ENCODE measurements around the gene CSHL1. TPM values are rescaled to one million over a fixed set of nuclear protein-coding genes. Genes with fewer than 3 reads are reported as not detected.

CSHL1 gene
- total and polyA plus RNA-seq, 2 donors from 2014 or later = not detected

DNA sequence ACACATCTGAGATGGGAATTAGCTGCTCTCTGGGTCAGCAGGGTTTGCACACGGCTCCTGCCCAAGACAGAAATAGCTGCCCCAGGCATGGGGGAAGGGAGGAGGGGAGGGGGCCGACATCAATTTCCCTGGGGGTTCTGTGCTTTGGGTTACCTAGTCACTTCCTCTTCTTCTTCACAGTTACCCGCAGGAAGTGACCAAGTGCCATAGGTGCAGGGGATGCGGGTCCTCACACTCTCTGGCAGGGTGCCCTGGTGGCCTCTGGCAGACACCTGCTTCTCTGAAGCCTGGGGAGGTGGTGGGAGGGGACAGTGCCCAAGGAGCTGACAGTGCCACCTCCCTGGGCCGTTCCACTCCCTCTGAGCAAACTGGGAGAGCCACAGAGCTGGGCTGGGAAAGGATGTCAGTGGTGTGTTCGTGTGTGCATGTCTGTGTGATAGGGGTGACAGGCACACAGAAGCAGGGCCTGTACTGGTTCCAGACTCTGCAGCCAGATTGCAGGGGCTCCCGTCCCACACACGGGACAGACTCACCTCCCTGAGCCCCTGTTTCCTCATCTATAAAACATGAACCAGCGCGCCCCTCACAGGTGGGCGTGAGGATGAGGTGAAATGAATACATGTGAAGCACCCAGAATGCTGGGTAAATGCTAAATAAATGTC lies 43.5 kb upstream of the CSHL1 start:
- Histone ChIP-seq H3K4me3 (ENCODE audit: low read length in 3 of 3) (no peak overlapping the region), H3K9me3 (ENCODE audit: control insufficient read depth in 2 of 3, insufficient read depth in 1 of 3, low read length in 3 of 3) (no peaks in the 10 kb centered on the region), H3K4me1 (ENCODE audit: control insufficient read depth in 2 of 3, insufficient read depth in 2 of 3, low read depth in 1 of 3, low read length in 3 of 3) (no peaks in the 10 kb centered on the region), H3K9ac (ENCODE audit: low read length in 3 of 3) (no peak overlapping the region), H3K36me3 (ENCODE audit: control insufficient read depth in 2 of 3, insufficient read depth in 3 of 3, low read length in 3 of 3) (no peaks in the 10 kb centered on the region), H3K27me3 (ENCODE audit: control insufficient read depth, insufficient read depth, low read length) (no peaks in the 10 kb centered on the region), H3K27ac (ENCODE audit: low read depth in 2 of 2, low read length in 2 of 2) (no peak overlapping the region)
- TF ChIP-seq CTCF (IDR thresholded peaks at IDR 0.05; ENCODE audit: borderline replicate concordance, extremely low read depth, insufficient read depth) = no peak
- DNase-seq = no peak
- no peak for FAIRE-seq
- intact Hi-C loops (cut with DNase I) = no loop called here

DNA sequence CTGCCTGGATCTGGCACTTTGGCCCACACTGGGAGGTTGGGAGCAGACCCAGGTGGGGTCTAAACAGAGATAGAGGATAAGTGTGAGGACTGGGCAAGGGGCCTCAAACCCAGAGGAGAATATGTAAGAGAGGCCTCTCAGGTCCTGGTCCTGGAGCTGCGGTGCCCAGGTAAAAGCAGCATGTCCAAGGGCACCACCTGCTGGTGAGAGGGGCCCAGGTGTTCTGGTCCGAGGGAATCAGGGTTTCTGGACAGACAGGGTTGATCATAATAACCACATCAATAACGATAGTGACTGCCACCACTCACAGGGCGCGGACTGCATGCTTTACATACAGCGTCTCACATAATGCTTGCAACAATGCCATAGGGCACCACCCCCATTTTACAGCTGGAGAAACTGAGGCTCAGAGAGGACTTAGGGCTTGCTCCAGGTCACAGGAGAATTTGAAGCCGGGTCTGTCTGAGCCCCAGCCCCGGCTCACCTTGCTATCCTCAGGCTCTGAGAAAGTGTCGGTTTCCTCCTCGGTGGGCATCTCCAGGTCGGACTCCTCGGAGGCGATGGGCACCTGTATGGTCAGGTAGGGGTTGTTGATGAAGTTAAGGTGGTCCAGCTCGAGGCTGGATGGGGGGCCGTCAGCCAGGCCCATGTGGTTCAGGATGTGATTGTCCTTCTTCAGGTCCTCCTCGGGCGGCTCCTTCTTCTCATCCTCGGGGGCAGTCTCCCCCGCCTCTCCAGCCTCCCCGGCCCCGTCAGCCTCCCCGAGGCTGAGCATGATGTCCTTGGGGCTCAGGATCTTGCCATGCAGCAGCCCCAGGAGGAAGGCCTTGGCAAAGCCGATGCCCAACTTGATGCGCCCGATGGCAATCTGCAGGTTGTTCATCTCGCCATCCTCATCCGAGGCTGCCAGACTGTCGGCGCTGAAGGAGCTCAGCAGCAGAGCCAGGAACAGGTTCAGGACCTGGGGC lies 40.2 kb upstream of the CSHL1 start:
- Histone ChIP-seq H3K27ac (ENCODE audit: low read depth in 2 of 2, low read length in 2 of 2) (no peak overlapping the region), H3K9me3 (ENCODE audit: control insufficient read depth in 2 of 3, insufficient read depth in 1 of 3, low read length in 3 of 3) (no peaks in the 10 kb centered on the region), H3K36me3 (ENCODE audit: control insufficient read depth in 2 of 3, insufficient read depth in 3 of 3, low read length in 3 of 3) (no peaks in the 10 kb centered on the region), H3K9ac (ENCODE audit: low read length in 3 of 3) (no peak overlapping the region), H3K27me3 (ENCODE audit: control insufficient read depth, insufficient read depth, low read length) (no peaks in the 10 kb centered on the region), H3K4me1 (ENCODE audit: control insufficient read depth in 2 of 3, insufficient read depth in 2 of 3, low read depth in 1 of 3, low read length in 3 of 3) (peaks cover 0 to 4% (median 0%) of the 10 kb centered on the region in 3 donors), H3K4me3 (ENCODE audit: low read length in 3 of 3) (no peak overlapping the region)
- TF ChIP-seq CTCF (IDR thresholded peaks at IDR 0.05; ENCODE audit: borderline replicate concordance, extremely low read depth, insufficient read depth) = peak; percentile 28
- intact Hi-C loops (cut with DNase I) = no loop called here
- DNase-seq (peak in 3 of 5 donors; percentile 51 to 66 (median 64)), FAIRE-seq (no peak)

- no peak for DNase-seq
- TF ChIP-seq CTCF (IDR thresholded peaks at IDR 0.05; ENCODE audit: borderline replicate concordance, extremely low read depth, insufficient read depth) = no peak
- no peak for FAIRE-seq
- no peak overlapping the region for H3K4me3 ChIP-seq (ENCODE audit: low read length in 3 of 3)
- H3K4me1 ChIP-seq (ENCODE audit: control insufficient read depth in 2 of 3, insufficient read depth in 2 of 3, low read depth in 1 of 3, low read length in 3 of 3) = peaks cover 0 to 7% (median 0%) of the 10 kb centered on the region in 3 donors
- intact Hi-C loops (cut with DNase I) = no loop called here
- H3K27ac ChIP-seq (ENCODE audit: low read depth in 2 of 2, low read length in 2 of 2) = no peak overlapping the region
- H3K9me3 ChIP-seq (ENCODE audit: control insufficient read depth in 2 of 3, insufficient read depth in 1 of 3, low read length in 3 of 3) = no peaks in the 10 kb centered on the region
- H3K9ac ChIP-seq (ENCODE audit: low read length in 3 of 3) = no peak overlapping the region
- no peaks in the 10 kb centered on the region for H3K27me3 ChIP-seq (ENCODE audit: control insufficient read depth, insufficient read depth, low read length)
- no peaks in the 10 kb centered on the region for H3K36me3 ChIP-seq (ENCODE audit: control insufficient read depth in 2 of 3, insufficient read depth in 3 of 3, low read length in 3 of 3)
Measured at GRCh38 chr17:63949576-63950250, 38.7 kb upstream of the CSHL1 start.

Measured in kidney (tissue), 14 donors.